SK-N-MC (cell line): ENCODE data around the gene GALNT18.

Experiments
- DNase-seq: peaks from one replicate; pipeline ENCODE4 v3.0.0-alpha.2; 2011; ENCODE audit warnings: low read depth, low spot score
- H3K27ac ChIP-seq: fragments of 200-600 bp; sonication (generic); 2 replicates; pipeline ENCODE4 v1.5.1; 2016; ENCODE audit warnings: mixed run types
- H3K36me3 ChIP-seq: fragments of 200-600 bp; sonication (generic); 2 replicates; pipeline ENCODE4 v1.6.1; 2017; ENCODE audit warnings: antibody characterized with exemption, low read length, mixed read lengths; ENCODE audit not compliant: insufficient read depth
- H3K4me3 ChIP-seq: fragments of 200-600 bp; sonication (generic); 2 replicates; pipeline ENCODE4 v1.5.1; 2016
- H3K9ac ChIP-seq: fragments of 200-600 bp; sonication (generic); 2 replicates; pipeline ENCODE4 v1.8.0; 2017; ENCODE audit warnings: mixed run types, mixed read lengths; ENCODE audit not compliant: insufficient read length
- H3K9me3 ChIP-seq: fragments of 200-600 bp; sonication (generic); 2 replicates; pipeline ENCODE4 v1.6.1; 2017; ENCODE audit warnings: low read depth, mild to moderate bottlenecking, antibody characterized with exemption, low read length, moderate library complexity, mixed read lengths
- EZH2 ChIP-seq: fragments of 200-600 bp; sonication (generic); IDR thresholded peaks from one replicate; pipeline ENCODE4 v1.6.1; 2017; ENCODE audit warnings: antibody characterized with exemption
- FOXP2 ChIP-seq: optimal IDR thresholded peaks from 2 replicates; pipeline ENCODE3; 2011; ENCODE audit warnings: mild to moderate bottlenecking, moderate library complexity; ENCODE audit not compliant: insufficient read depth; ENCODE audit errors: extremely low read length, control extremely low read depth
- POLR2AphosphoS5 ChIP-seq: IDR thresholded peaks from 2 replicates; pipeline ENCODE4 v1.6.1; 2012; ENCODE audit warnings: mild to moderate bottlenecking, low read depth, low read length, borderline replicate concordance

The GALNT18 gene

DNA sequence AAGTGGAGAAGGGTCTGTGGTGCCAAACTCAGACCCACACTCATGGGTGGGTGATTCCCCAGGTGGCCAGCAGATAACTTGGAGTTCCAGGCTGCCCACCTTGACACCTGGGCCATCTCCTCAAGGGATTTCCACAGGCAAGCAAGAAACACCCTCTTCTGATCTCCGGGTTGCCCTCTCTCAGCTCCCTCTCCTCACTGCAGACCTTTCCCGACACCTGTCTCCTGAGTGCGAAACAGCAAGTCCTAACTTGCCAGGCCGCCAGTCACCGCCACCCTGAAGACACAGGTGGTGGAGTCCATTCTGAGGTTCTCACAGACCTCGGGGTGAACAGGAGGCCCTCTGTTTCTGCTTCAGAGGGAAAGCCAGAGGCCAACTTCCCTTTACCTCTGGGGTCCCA lies 16.6 kb downstream of the GALNT18 start:
- H3K4me3 ChIP-seq: no peak overlapping the region
- H3K9me3 ChIP-seq: no peaks in the 10 kb centered on the region
- H3K36me3 ChIP-seq: no peaks in the 10 kb centered on the region
- H3K27ac ChIP-seq: no peak overlapping the region
- H3K9ac ChIP-seq: no peak overlapping the region
- DNase-seq: no peak
- TF ChIP-seq FOXP2 (no peak), EZH2 (no peak), POLR2AphosphoS5 (no peak)

GRCh38 chr11:11604370-11604990 lies 17.3 kb downstream of the GALNT18 start:
- DNase-seq: no peak

GRCh38 chr11:11602011-11602410 lies 19.8 kb downstream of the GALNT18 start:
- DNase-seq: no peak
- Histone ChIP-seq H3K9me3 (no peaks in the 10 kb centered on the region), H3K36me3 (no peaks in the 10 kb centered on the region), H3K9ac (no peak overlapping the region), H3K27ac (no peak overlapping the region), H3K4me3 (no peak overlapping the region)
- TF ChIP-seq FOXP2 (no peak), EZH2 (no peak), POLR2AphosphoS5 (no peak)

More at GRCh38 chr11:11604370-11604990, 17.3 kb downstream of the GALNT18 start:
- TF ChIP-seq EZH2 (no peak), POLR2AphosphoS5 (no peak), FOXP2 (no peak)
- no peak overlapping the region for H3K27ac ChIP-seq
- no peak overlapping the region for H3K9ac ChIP-seq
- no peaks in the 10 kb centered on the region for H3K9me3 ChIP-seq
- H3K4me3 ChIP-seq: no peak overlapping the region
- H3K36me3 ChIP-seq: no peaks in the 10 kb centered on the region

DNA sequence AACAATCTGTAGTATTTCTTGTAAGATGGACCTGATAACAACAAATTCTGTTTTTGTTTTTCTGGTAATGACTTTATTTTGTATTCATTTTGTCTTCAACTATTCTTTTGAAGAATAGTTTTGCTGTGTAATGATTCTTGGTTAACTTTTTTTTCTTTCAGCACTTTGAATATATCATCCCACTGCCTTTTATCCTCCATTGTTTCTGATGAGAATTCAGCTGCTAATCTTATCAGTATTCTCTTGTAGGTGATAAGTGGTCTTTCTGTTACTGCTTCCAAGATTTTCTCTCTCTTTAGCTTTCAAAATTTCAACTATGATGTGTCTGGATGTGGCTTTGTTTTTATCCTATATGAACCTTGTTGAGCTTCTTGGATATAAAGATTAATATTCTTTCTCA lies 21.5 kb downstream of the GALNT18 start:
- no peak overlapping the region for H3K27ac ChIP-seq
- no peak overlapping the region for H3K4me3 ChIP-seq
- H3K9ac ChIP-seq: no peak overlapping the region
- H3K9me3 ChIP-seq: no peaks in the 10 kb centered on the region
- DNase-seq: no peak
- TF ChIP-seq FOXP2 (no peak), EZH2 (no peak), POLR2AphosphoS5 (no peak)
- no peaks in the 10 kb centered on the region for H3K36me3 ChIP-seq

DNA sequence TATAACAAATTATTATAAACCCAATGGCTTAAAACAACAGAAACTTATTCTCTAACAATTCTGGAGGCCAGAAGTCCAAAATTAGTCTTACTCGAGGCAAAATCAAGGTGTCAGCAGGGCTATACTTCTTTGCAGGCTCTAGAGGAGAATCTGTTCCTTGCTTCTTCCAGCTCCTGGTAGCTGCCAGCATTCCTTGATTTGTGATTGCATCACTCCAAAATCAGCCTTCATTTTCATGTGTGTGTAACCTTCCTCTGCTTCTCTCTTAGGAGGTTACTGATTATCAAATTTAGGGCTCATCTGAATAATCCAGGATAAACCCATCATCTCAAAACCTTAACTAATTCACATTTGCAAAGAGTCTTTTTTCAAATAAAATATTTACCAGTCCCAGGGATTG lies 23.6 kb downstream of the GALNT18 start:
- TF ChIP-seq EZH2 (no peak), POLR2AphosphoS5 (no peak), FOXP2 (no peak)
- H3K9me3 ChIP-seq: no peaks in the 10 kb centered on the region
- no peaks in the 10 kb centered on the region for H3K36me3 ChIP-seq
- no peak overlapping the region for H3K9ac ChIP-seq
- no peak overlapping the region for H3K4me3 ChIP-seq
- DNase-seq: no peak
- no peak overlapping the region for H3K27ac ChIP-seq

DNA sequence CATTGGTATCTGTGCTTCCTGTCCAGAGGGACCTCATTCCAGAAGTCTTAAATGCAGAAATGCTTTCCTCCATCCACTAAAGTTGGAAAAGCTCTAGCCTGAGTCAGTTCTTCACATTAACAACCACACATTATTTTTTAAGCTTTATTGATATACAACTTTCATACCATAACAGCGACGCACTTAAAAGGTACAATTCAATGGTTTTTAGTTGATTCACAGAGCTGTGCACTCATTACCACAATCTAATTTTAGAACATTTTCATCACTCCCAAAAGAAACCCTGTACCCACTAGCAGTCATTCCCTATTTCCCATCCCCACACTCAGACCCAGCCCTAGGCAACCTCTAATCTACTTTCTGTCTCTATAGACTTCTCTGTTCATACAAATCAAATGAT lies 27.6 kb downstream of the GALNT18 start:
- no peak for DNase-seq
- H3K27ac ChIP-seq: no peak overlapping the region
- H3K36me3 ChIP-seq: no peaks in the 10 kb centered on the region
- H3K9ac ChIP-seq: no peak overlapping the region
- TF ChIP-seq POLR2AphosphoS5: no peak
- no peak for TF ChIP-seq FOXP2
- no peak for TF ChIP-seq EZH2
- H3K9me3 ChIP-seq: no peaks in the 10 kb centered on the region
- H3K4me3 ChIP-seq: no peak overlapping the region

GRCh38 chr11:11592146-11592684 lies 29.6 kb downstream of the GALNT18 start:
- DNase-seq: no peak

GRCh38 chr11:11589437-11589836 lies 32.4 kb downstream of the GALNT18 start:
- no peak overlapping the region for H3K9ac ChIP-seq
- no peak for DNase-seq
- no peaks in the 10 kb centered on the region for H3K9me3 ChIP-seq
- TF ChIP-seq FOXP2 (no peak), POLR2AphosphoS5 (no peak), EZH2 (no peak)
- no peaks in the 10 kb centered on the region for H3K36me3 ChIP-seq
- H3K27ac ChIP-seq: no peak overlapping the region
- H3K4me3 ChIP-seq: no peak overlapping the region

More at GRCh38 chr11:11592146-11592684, 29.6 kb downstream of the GALNT18 start:
- no peak for TF ChIP-seq FOXP2
- no peak for TF ChIP-seq POLR2AphosphoS5
- TF ChIP-seq EZH2: no peak
- Histone ChIP-seq H3K4me3 (no peak overlapping the region), H3K9me3 (no peaks in the 10 kb centered on the region), H3K36me3 (no peaks in the 10 kb centered on the region), H3K27ac (no peak overlapping the region), H3K9ac (no peak overlapping the region)

DNA sequence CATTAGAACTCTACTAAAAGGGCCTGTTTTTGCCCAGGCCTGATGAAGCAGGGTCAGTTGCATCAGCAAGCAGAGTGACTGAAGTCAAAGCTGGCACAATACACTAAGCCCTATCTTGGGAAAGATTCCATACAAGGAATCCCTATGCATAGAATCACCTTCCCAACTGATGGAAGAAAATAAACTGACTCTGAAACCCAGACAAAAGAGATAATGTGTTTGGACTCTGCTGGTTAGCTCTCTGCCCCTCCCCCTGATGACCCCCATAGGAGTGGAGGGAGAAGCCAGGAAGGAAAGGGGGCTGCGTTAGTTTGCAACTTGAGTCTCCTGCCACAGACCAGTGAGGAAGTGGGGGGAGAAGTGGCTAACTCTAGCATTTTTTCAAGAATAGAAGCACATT lies 32.9 kb downstream of the GALNT18 start:
- Histone ChIP-seq H3K4me3 (no peak overlapping the region), H3K36me3 (no peaks in the 10 kb centered on the region), H3K9ac (no peak overlapping the region), H3K27ac (no peak overlapping the region), H3K9me3 (no peaks in the 10 kb centered on the region)
- no peak for DNase-seq
- TF ChIP-seq FOXP2: no peak
- no peak for TF ChIP-seq EZH2
- TF ChIP-seq POLR2AphosphoS5: no peak
